ENCODE measurements around the gene CDH4.

DNA sequence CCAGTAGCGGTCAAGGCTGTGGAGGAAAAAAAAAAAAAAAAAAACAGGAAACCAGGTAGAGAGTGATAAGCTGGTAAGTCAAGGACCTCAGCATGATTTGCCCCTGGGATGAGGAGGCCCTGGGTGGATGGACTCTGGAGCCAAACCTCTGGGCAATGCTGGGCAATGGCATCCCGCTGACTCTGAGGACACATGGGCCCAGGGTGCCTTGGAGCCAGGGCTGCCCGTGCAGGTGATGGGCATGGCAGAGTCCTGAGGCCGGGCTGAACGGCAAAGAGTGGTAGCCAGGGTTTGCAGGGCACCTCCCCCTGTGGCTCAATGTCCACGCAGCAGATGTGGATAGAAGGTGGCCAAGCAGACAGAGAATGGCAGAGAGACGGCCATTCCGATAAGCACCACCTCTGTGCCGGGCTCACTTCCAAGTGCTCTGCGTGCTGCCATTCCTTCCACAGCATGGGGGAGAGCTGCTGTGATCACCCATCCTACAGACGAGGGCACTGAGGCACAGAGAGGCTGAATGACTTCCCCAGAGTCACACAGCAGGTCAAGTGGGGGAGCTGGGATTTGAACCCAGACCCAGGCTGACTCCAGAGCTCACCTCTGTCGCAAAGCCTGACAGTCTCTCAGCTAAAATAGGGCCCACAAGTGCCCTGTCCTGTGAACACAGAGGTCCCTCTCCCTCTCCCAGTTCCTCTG, 353.9 kb downstream of the CDH4 start:
- TF ChIP-seq POLR2AphosphoS5 (IDR thresholded peaks at IDR 0.05) (no peak), POLR2A (IDR thresholded peaks at IDR 0.05) (no peak)
